DOHH2 (cell line): ENCODE data around the gene GPX2.

Experiments used
- H3F3A ChIP-seq: fragments of 200-600 bp; sonication (generic), shearing (Covaris generic); 2 replicates; pipeline ENCODE4 v1.6.0; 2016; ENCODE audit warnings: antibody characterized with exemption, mild to moderate bottlenecking; ENCODE audit not compliant: control insufficient read depth, insufficient read depth
- H3K27ac ChIP-seq: fragments of 200-600 bp; sonication (generic); 2 replicates; pipeline ENCODE4 v1.5.1; 2014; ENCODE audit warnings: low read depth, mild to moderate bottlenecking, low read length, moderate library complexity
- H3K27me3 ChIP-seq: fragments of 200-600 bp; sonication (generic); 2 replicates; pipeline ENCODE4 v1.6.1; 2014; ENCODE audit warnings: mild to moderate bottlenecking, low read length, mixed read lengths; ENCODE audit not compliant: control insufficient read depth
- H3K36me3 ChIP-seq: fragments of 200-600 bp; sonication (generic); 2 replicates; pipeline ENCODE4 v1.6.1; 2014; ENCODE audit warnings: mild to moderate bottlenecking, low read length, moderate library complexity, mixed read lengths; ENCODE audit not compliant: control insufficient read depth
- H3K4me1 ChIP-seq: fragments of 200-600 bp; sonication (generic); 2 replicates; pipeline ENCODE4 v1.6.1; 2014; ENCODE audit warnings: mild to moderate bottlenecking, low read length, mixed read lengths; ENCODE audit not compliant: control insufficient read depth
- H3K4me2 ChIP-seq: fragments of 200-600 bp; sonication (generic); 2 replicates; pipeline ENCODE4 v1.6.0; 2014; ENCODE audit warnings: mild to moderate bottlenecking, low read length, moderate library complexity
- H3K4me3 ChIP-seq: fragments of 200-600 bp; sonication (generic); 2 replicates; pipeline ENCODE4 v1.5.1; 2014; ENCODE audit warnings: mild to moderate bottlenecking, low read length, mixed read lengths
- H3K79me2 ChIP-seq: fragments of 200-600 bp; sonication (generic); 2 replicates; pipeline ENCODE4 v1.6.1; 2014; ENCODE audit warnings: mild to moderate bottlenecking, low read length, mixed read lengths; ENCODE audit not compliant: control insufficient read depth
- H3K9me2 ChIP-seq: fragments of 200-600 bp; sonication (generic); replicated peaks from 2 replicates; pipeline ENCODE4 v1.6.1; 2014; ENCODE audit warnings: mild to moderate bottlenecking, low read length, mixed read lengths; ENCODE audit not compliant: control insufficient read depth
- H3K9me3 ChIP-seq: fragments of 200-600 bp; sonication (generic); 2 replicates; pipeline ENCODE4 v1.6.1; 2014; ENCODE audit warnings: antibody characterized with exemption, low read length, mixed read lengths; ENCODE audit not compliant: control insufficient read depth, insufficient read depth
- H4K20me1 ChIP-seq: fragments of 200-600 bp; sonication (generic); 2 replicates; pipeline ENCODE4 v1.6.0; 2014; ENCODE audit warnings: low read depth, mild to moderate bottlenecking, antibody characterized with exemption, low read length, moderate library complexity; ENCODE audit not compliant: control insufficient read depth, insufficient read depth
- CTCF ChIP-seq: fragments of 200-600 bp; sonication (generic); IDR thresholded peaks from one replicate; pipeline ENCODE4 v1.5.1; 2014; ENCODE audit warnings: antibody characterized with exemption, mild to moderate bottlenecking, low read depth, low read length; ENCODE audit not compliant: poor library complexity, severe bottlenecking
- EZH2phosphoT487 ChIP-seq: fragments of 200-600 bp; sonication (generic); IDR thresholded peaks from 2 replicates; pipeline ENCODE4 v1.6.1; 2017; ENCODE audit warnings: borderline replicate concordance, mild to moderate bottlenecking, antibody characterized with exemption, low read length, moderate library complexity, mixed read lengths

Gene GPX2

GRCh38 chr14:64937171-64937820 lies 5.2 kb downstream of the GPX2 start:
- no peaks in the 10 kb centered on the region for H3K27me3 ChIP-seq
- H3F3A ChIP-seq = no peaks in the 10 kb centered on the region
- H3K9me3 ChIP-seq = no peaks in the 10 kb centered on the region
- no peaks in the 10 kb centered on the region for H3K4me1 ChIP-seq
- no peaks in the 10 kb centered on the region for H3K79me2 ChIP-seq
- no peak overlapping the region for H3K4me3 ChIP-seq
- H3K4me2 ChIP-seq = no peak overlapping the region
- no peak for TF ChIP-seq CTCF
- TF ChIP-seq EZH2phosphoT487 = no peak
- H4K20me1 ChIP-seq = no peaks in the 10 kb centered on the region
- H3K9me2 ChIP-seq = no peaks in the 10 kb centered on the region
- H3K36me3 ChIP-seq = peaks cover 37% of the 10 kb centered on the region
- no peak overlapping the region for H3K27ac ChIP-seq

GRCh38 chr14:64935508-64935907 lies 7.0 kb downstream of the GPX2 start:
- H3K9me2 ChIP-seq = no peaks in the 10 kb centered on the region
- no peaks in the 10 kb centered on the region for H3K9me3 ChIP-seq
- no peak overlapping the region for H3K4me2 ChIP-seq
- no peaks in the 10 kb centered on the region for H3K27me3 ChIP-seq
- H3K4me1 ChIP-seq = no peaks in the 10 kb centered on the region
- peaks cover 55% of the 10 kb centered on the region for H3K36me3 ChIP-seq
- no peaks in the 10 kb centered on the region for H3K79me2 ChIP-seq
- no peak overlapping the region for H3K4me3 ChIP-seq
- H4K20me1 ChIP-seq = no peaks in the 10 kb centered on the region
- H3F3A ChIP-seq = no peaks in the 10 kb centered on the region
- TF ChIP-seq EZH2phosphoT487 = no peak
- no peak for TF ChIP-seq CTCF
- no peak overlapping the region for H3K27ac ChIP-seq

GRCh38 chr14:64934338-64934929 lies 8.1 kb downstream of the GPX2 start:
- H3K36me3 ChIP-seq = peaks cover 65% of the 10 kb centered on the region
- no peaks in the 10 kb centered on the region for H3F3A ChIP-seq

More at GRCh38 chr14:64934338-64934929, 8.1 kb downstream of the GPX2 start:
- H3K27ac ChIP-seq = no peak overlapping the region
- no peaks in the 10 kb centered on the region for H3K9me3 ChIP-seq
- H3K9me2 ChIP-seq = no peaks in the 10 kb centered on the region
- no peak overlapping the region for H3K4me2 ChIP-seq
- H4K20me1 ChIP-seq = no peaks in the 10 kb centered on the region
- no peak overlapping the region for H3K4me3 ChIP-seq
- peaks cover 1% of the 10 kb centered on the region; the same call in 1 of the 2 replicates for H3K79me2 ChIP-seq
- no peaks in the 10 kb centered on the region for H3K27me3 ChIP-seq
- TF ChIP-seq EZH2phosphoT487 (no peak), CTCF (no peak)
- H3K4me1 ChIP-seq = no peaks in the 10 kb centered on the region
